GM21737 (cell line): ENCODE data around the gene MUC3A.
"Not testable (repeated sequence)": the region's sequence is repeated elsewhere in the genome, so short reads cannot be mapped to it uniquely, and the experiment has no call there.

ENCODE experiments used
- ATAC-seq: cut with Tn5 transposase; IDR thresholded peaks from one replicate; pipeline ENCODE4 v1.9.1; 2021; ENCODE audit warnings: mild to moderate bottlenecking, moderate library complexity; ENCODE audit not compliant: unreplicated experiment

MUC3A gene

GRCh38 chr7:100971111-100972001 lies 22.0 kb downstream of the MUC3A start:
- no peak for ATAC-seq

DNA sequence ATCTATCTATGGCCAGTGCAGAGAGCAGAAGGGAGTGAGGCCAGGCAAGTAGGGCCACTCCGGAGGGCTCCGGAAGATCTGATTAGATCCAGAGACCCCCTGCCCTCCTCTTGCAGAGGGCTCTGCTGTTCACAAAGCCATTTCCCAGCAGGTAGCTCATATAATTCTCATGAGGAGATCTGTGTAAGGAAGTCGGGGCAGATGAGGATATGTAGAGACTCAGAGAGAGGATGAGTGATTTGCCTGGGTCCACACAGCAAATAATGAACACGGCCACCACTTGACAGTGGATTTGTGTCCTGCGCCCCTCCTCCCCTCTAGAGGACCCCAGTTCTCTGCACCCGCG lies 22.6 kb downstream of the MUC3A start:
- no peak for ATAC-seq

DNA sequence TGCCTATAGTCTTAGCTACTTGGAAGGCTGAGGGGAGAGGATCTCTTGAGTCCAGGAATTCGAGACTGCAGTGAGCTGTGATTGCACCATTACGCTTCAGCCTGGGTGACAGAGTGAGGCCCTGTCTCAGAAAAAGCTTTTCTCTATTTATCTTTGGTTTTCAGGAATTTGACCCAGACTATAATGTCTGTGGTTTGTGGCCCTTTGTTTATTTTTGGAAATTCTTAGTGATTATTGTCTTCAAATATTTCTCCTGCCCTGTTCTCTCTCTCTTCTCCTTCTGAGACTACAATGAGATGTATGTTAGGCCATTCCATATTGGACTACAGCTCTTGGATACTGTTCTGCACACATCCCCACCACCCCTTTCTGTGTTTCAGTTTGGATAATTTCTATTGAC lies 24.7 kb downstream of the MUC3A start:
- no peak for ATAC-seq

- no peak for ATAC-seq
These were observed 26.1 kb downstream of the MUC3A start for GRCh38 chr7:100975371-100975821.

- no peak for ATAC-seq
These were observed 29.0 kb downstream of the MUC3A start for GRCh38 chr7:100978300-100978699.

GRCh38 chr7:100983451-100984187 lies 34.3 kb downstream of the MUC3A start:
- ATAC-seq: no peak

DNA sequence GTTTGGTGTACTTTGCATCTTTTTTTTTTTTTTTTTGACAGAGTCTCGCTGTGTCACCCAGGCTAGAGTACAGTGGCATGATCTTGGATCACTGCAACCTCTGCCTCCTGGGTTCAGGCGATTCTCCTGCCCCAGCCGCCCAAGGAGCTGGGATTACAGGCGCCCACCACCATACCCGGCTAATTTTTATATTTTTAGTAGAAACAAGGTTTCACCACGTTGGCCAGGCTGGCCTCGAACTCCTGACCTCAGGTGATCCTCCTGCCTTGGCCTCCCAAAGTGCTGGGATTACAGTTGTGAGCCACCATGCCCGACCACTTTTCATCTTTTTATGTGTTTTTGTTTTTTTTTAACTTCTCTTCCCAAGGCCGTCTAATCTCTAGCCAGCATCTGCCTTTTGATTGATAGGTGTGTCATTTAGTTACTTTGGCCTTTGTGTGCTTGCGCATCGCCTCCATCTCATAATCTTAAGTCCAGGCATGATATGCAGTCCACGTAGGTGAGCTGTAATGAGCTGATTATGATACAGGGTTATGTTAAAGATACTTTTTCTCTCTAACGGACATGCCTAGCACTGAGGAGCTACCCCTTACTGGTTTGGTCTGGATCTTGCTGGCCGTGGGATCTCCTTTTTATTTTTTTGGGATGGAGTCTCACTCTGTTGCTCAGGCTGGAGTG lies 35.0 kb downstream of the MUC3A start:
- not testable (repeated sequence) for ATAC-seq

GRCh38 chr7:100985033-100985797 lies 35.9 kb downstream of the MUC3A start:
- ATAC-seq: not testable (repeated sequence)

- no peak for ATAC-seq
These were observed 42.3 kb downstream of the MUC3A start for GRCh38 chr7:100991631-100992030.

GRCh38 chr7:100992280-100992679 lies 42.9 kb downstream of the MUC3A start:
- not testable (repeated sequence) for ATAC-seq

GRCh38 chr7:100994671-100995070 lies 45.3 kb downstream of the MUC3A start:
- not testable (repeated sequence) for ATAC-seq

- ATAC-seq: not testable (repeated sequence)
These were observed 49.2 kb downstream of the MUC3A start for GRCh38 chr7:100998530-100998929.

DNA sequence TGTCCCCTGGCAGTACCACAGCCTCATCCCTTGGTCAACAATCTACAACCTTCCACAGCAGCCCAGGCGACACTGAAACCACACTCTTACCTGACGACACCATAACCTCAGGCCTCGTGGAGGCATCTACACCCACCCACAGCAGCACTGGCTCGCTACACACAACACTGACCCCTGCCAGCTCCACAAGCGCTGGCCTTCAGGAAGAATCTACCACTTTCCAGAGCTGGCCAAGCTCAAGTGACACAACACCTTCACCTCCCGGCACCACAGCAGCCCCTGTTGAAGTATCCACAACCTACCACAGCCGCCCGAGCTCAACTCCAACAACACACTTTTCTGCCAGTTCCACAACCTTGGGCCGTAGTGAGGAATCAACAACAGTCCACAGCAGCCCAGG lies 50.0 kb downstream of the MUC3A start:
- not testable (repeated sequence) for ATAC-seq

DNA sequence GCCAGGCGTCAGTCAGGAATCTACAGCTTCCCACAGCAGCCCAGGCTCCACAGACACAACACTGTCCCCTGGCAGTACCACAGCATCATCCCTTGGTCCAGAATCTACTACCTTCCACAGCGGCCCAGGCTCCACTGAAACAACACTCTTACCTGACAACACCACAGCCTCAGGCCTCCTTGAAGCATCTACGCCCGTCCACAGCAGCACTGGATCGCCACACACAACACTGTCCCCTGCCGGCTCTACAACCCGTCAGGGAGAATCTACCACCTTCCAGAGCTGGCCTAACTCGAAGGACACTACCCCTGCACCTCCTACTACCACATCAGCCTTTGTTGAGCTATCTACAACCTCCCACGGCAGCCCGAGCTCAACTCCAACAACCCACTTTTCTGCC lies 50.7 kb downstream of the MUC3A start:
- not testable (repeated sequence) for ATAC-seq

- ATAC-seq: not testable (repeated sequence)
These were observed 53.0 kb downstream of the MUC3A start for GRCh38 chr7:101002333-101002732.

- ATAC-seq: not testable (repeated sequence)
These were observed 58.0 kb downstream of the MUC3A start for GRCh38 chr7:101007361-101007760.

- ATAC-seq: no peak
These were observed 60.3 kb downstream of the MUC3A start for GRCh38 chr7:101009629-101010028.

GRCh38 chr7:101012931-101013330 lies 63.6 kb downstream of the MUC3A start:
- ATAC-seq: no peak

- no peak for ATAC-seq
These were observed 66.3 kb downstream of the MUC3A start for GRCh38 chr7:101015626-101016025.

GRCh38 chr7:101017064-101017777 lies 67.9 kb downstream of the MUC3A start:
- ATAC-seq: peak; percentile 72
